Panc1 (cell line): ENCODE results near the gene ABLIM2. TPM values are rescaled to one million over a fixed set of nuclear protein-coding genes. Genes with fewer than 3 reads are reported as not detected.

Experiments
- ATAC-seq: fragments of 200-7000 bp; cut with Tn5 transposase; 2 replicates; pipeline ENCODE4 v1.9.1; 2020; ENCODE audit warnings: mild to moderate bottlenecking, moderate library complexity
- BruUV-seq: library from RNA; stranded (reverse); fragments of 400-500 nt; replicated peaks from 2 replicates; lab custom pipeline; 2021; lab: Mats Ljungman, UMichigan
- CTCF ChIA-PET: fragments of 300-600 bp; sonication (Branson Sonifier 250); formaldehyde crosslinking; loops from one replicate; lab custom pipeline; 2022; ENCODE audit warnings: antibody characterized with exemption; lab: Charles Lee
- POLR2A ChIA-PET: fragments of 300-600 bp; sonication (Branson Sonifier 250); formaldehyde crosslinking; loops from one replicate; lab custom pipeline; 2022; ENCODE audit warnings: antibody characterized with exemption; lab: Charles Lee
- DNase-seq: peaks from one replicate; pipeline ENCODE4 v3.0.0-alpha.2; 2010; ENCODE audit warnings: low read depth, low spot score
- H3K27ac ChIP-seq: 2 replicates; pipeline ENCODE4 v1.5.1; 2011; ENCODE audit warnings: mild to moderate bottlenecking, low read length, inconsistent platforms
- H3K27me3 ChIP-seq: fragments of 200-500 bp; sonication (Bioruptor generic); 2 replicates; pipeline ENCODE4 v1.6.0; 2014; ENCODE audit warnings: low read length, inconsistent platforms; ENCODE audit not compliant: control insufficient read depth, insufficient read depth
- H3K36me3 ChIP-seq: fragments of 200-500 bp; sonication (Bioruptor generic); 2 replicates; pipeline ENCODE4 v1.5.1; 2014; ENCODE audit warnings: inconsistent platforms, mild to moderate bottlenecking, low read length, moderate library complexity; ENCODE audit not compliant: control insufficient read depth, insufficient read depth
- H3K4me1 ChIP-seq: 2 replicates; pipeline ENCODE4 v1.5.1; 2011; ENCODE audit warnings: inconsistent platforms, mild to moderate bottlenecking, low read length, moderate library complexity; ENCODE audit not compliant: control insufficient read depth, insufficient read depth
- H3K4me3 ChIP-seq, 2 experiments: 2 replicates each; pipeline ENCODE4 v1.5.1; 2011 to 2012; ENCODE audit warnings: low read depth in 2 of 2, low read length in 2 of 2, mild to moderate bottlenecking in 2 of 2, inconsistent platforms in 1 of 2, moderate library complexity in 1 of 2
- H3K9me3 ChIP-seq: fragments of 200-500 bp; sonication (Bioruptor generic); 2 replicates; pipeline ENCODE4 v1.5.1; 2014; ENCODE audit warnings: low read depth, mild to moderate bottlenecking, inconsistent platforms, low read length, moderate library complexity; ENCODE audit not compliant: control insufficient read depth, insufficient read depth
- CTCF ChIP-seq: fragments of 450-650 bp; IDR thresholded peaks from 2 replicates; pipeline ENCODE4 v1.5.1; 2017; ENCODE audit warnings: mild to moderate bottlenecking
- POLR2AphosphoS5 ChIP-seq: IDR thresholded peaks from 2 replicates; pipeline ENCODE4 v1.6.1; 2012; ENCODE audit warnings: mild to moderate bottlenecking, low read depth, low read length, moderate library complexity
- REST ChIP-seq, 2 experiments: IDR thresholded peaks; 2 replicates each; pipeline ENCODE4 v1.6.1; 2011 to 2012; ENCODE audit warnings: low read depth in 2 of 2, control low read depth in 1 of 2, low read length in 1 of 2, mild to moderate bottlenecking in 1 of 2, moderate library complexity in 1 of 2; ENCODE audit not compliant: insufficient read depth in 1 of 2
- SIN3A ChIP-seq: IDR thresholded peaks from 2 replicates; pipeline ENCODE4 v1.6.1; 2012; ENCODE audit warnings: low read depth, mild to moderate bottlenecking, low read length, moderate library complexity, borderline replicate concordance; ENCODE audit not compliant: insufficient read depth
- TCF7L2 ChIP-seq: IDR thresholded peaks from 2 replicates; pipeline ENCODE4 v1.6.1; 2011; ENCODE audit warnings: mild to moderate bottlenecking, low read depth, low read length, inconsistent platforms
- in situ Hi-C: cut with HindIII; loops from 2 replicates; pipeline ENCODE4 v1.10.0; 2016; ENCODE audit warnings: low sequenced_read_pairs, low pct_unique_long_range_greater_than_20kb
- intact Hi-C: fragments of 100-400 bp; cut with micrococcal nuclease; formaldehyde crosslinking; loops from one replicate; pipeline ENCODE4 v1.10.0; 2022; ENCODE audit not compliant: unreplicated experiment
- total RNA-seq: library from RNA; stranded (reverse); gene quantifications from one replicate; pipeline ENCODE4 v1.2.1, GENCODE V29; 2021; ENCODE audit not compliant: unreplicated experiment

ABLIM2 gene
- total RNA-seq, 1 experiment from 2014 or later: 0.64 TPM

- CTCF ChIA-PET: interaction anchor here (1.5 kb wide), 1 partner anchor 8 kb away, joined by 3 read pairs; no protein-coding TSS in a partner anchor
- no peaks in the 10 kb centered on the region for H3K4me1 ChIP-seq
- H3K27ac ChIP-seq: no peak overlapping the region
- no peaks in the 10 kb centered on the region for H3K27me3 ChIP-seq
- H3K9me3 ChIP-seq: no peaks in the 10 kb centered on the region
- intact Hi-C loops (no loop called here), in situ Hi-C loops (no loop called here)
- H3K4me3 ChIP-seq: no peak overlapping the region
- no TSS peak for BruUV-seq
- POLR2A ChIA-PET: no interaction called here
- no peak for TF ChIP-seq TCF7L2
- no peak for TF ChIP-seq REST (IDR thresholded peaks at IDR 0.05; ENCODE audit: insufficient read depth in 1 of 2, low read depth in 2 of 2, low read length in 1 of 2)
- no peak for TF ChIP-seq POLR2AphosphoS5
- no peak for TF ChIP-seq CTCF
- TF ChIP-seq SIN3A: no peak
- no peaks in the 10 kb centered on the region for H3K36me3 ChIP-seq
- DNase-seq: no peak
- ATAC-seq: no peak
These were observed 10.4 kb upstream of the ABLIM2 start for GRCh38 chr4:8168832-8169598.

- intact Hi-C loops: no loop called here
- no peaks in the 10 kb centered on the region for H3K27me3 ChIP-seq
- no peak for DNase-seq
- H3K27ac ChIP-seq: no peak overlapping the region
- no peaks in the 10 kb centered on the region for H3K36me3 ChIP-seq
- ATAC-seq: no peak
- H3K4me3 ChIP-seq: no peak overlapping the region
- POLR2A ChIA-PET: no interaction called here
- no TSS peak for BruUV-seq
- CTCF ChIA-PET: interaction anchor here (1.5 kb wide), 1 partner anchor 9 kb away, joined by 3 read pairs; no protein-coding TSS in a partner anchor
- no peaks in the 10 kb centered on the region for H3K9me3 ChIP-seq
- in situ Hi-C loops: no loop called here
- no peaks in the 10 kb centered on the region for H3K4me1 ChIP-seq
- no peak for TF ChIP-seq REST (IDR thresholded peaks at IDR 0.05; ENCODE audit: insufficient read depth in 1 of 2, low read depth in 2 of 2, low read length in 1 of 2)
- TF ChIP-seq SIN3A: no peak
- TF ChIP-seq CTCF: no peak; the same call in 1 of the 2 replicates
- no peak for TF ChIP-seq TCF7L2
- TF ChIP-seq POLR2AphosphoS5: no peak
These were observed 9.6 kb upstream of the ABLIM2 start for GRCh38 chr4:8168232-8168631.
